ENCODE results near the gene SLC14A1.
"Not testable (repeated sequence)": the region's sequence is repeated elsewhere in the genome, so short reads cannot be mapped to it uniquely, and the experiment has no call there.

The SLC14A1 gene

GRCh38 chr18:45745817-45746461 is 22.0 kb downstream of the SLC14A1 start:
- no peaks in the 10 kb centered on the region for H3K36me3 ChIP-seq (ENCODE audit: control insufficient read depth, insufficient read depth, low read length)
- no peaks in the 10 kb centered on the region for H3K4me1 ChIP-seq (ENCODE audit: control insufficient read depth, insufficient read depth, low read length)
- no peak overlapping the region for H3K9ac ChIP-seq (ENCODE audit: low read depth, low read length)
- H3K4me3 ChIP-seq (ENCODE audit: low read depth, low read length): no peak overlapping the region
- no peaks in the 10 kb centered on the region for H3K9me3 ChIP-seq (ENCODE audit: control insufficient read depth, insufficient read depth, low read length)
- no peaks in the 10 kb centered on the region for H3K27me3 ChIP-seq (ENCODE audit: control insufficient read depth, insufficient read depth, low read length)

- no peaks in the 10 kb centered on the region for H3K27me3 ChIP-seq (ENCODE audit: control insufficient read depth, insufficient read depth, low read length)
- H3K4me1 ChIP-seq (ENCODE audit: control insufficient read depth, insufficient read depth, low read length): no peaks in the 10 kb centered on the region
- no peak overlapping the region for H3K9ac ChIP-seq (ENCODE audit: low read depth, low read length)
- no peak overlapping the region for H3K4me3 ChIP-seq (ENCODE audit: low read depth, low read length)
- H3K9me3 ChIP-seq (ENCODE audit: control insufficient read depth, insufficient read depth, low read length): no peaks in the 10 kb centered on the region
- no peaks in the 10 kb centered on the region for H3K36me3 ChIP-seq (ENCODE audit: control insufficient read depth, insufficient read depth, low read length)
These were observed 24.5 kb downstream of the SLC14A1 start for GRCh38 chr18:45748501-45748900.

GRCh38 chr18:45749918-45750689 is 26.1 kb downstream of the SLC14A1 start:
- Histone ChIP-seq H3K4me1 (ENCODE audit: control insufficient read depth, insufficient read depth, low read length) (no peaks in the 10 kb centered on the region), H3K4me3 (ENCODE audit: low read depth, low read length) (no peak overlapping the region), H3K9ac (ENCODE audit: low read depth, low read length) (no peak overlapping the region), H3K36me3 (ENCODE audit: control insufficient read depth, insufficient read depth, low read length) (no peaks in the 10 kb centered on the region), H3K27me3 (ENCODE audit: control insufficient read depth, insufficient read depth, low read length) (no peaks in the 10 kb centered on the region), H3K9me3 (ENCODE audit: control insufficient read depth, insufficient read depth, low read length) (no peaks in the 10 kb centered on the region)

- Histone ChIP-seq H3K4me1 (ENCODE audit: control insufficient read depth, insufficient read depth, low read length) (peaks cover 3% of the 10 kb centered on the region), H3K9me3 (ENCODE audit: control insufficient read depth, insufficient read depth, low read length) (no peaks in the 10 kb centered on the region), H3K36me3 (ENCODE audit: control insufficient read depth, insufficient read depth, low read length) (no peaks in the 10 kb centered on the region), H3K9ac (ENCODE audit: low read depth, low read length) (no peak overlapping the region), H3K27me3 (ENCODE audit: control insufficient read depth, insufficient read depth, low read length) (no peaks in the 10 kb centered on the region), H3K4me3 (ENCODE audit: low read depth, low read length) (no peak overlapping the region)
These were observed 27.8 kb downstream of the SLC14A1 start for GRCh38 chr18:45751766-45752165.

- Histone ChIP-seq H3K4me1 (ENCODE audit: control insufficient read depth, insufficient read depth, low read length) (peaks cover 5% of the 10 kb centered on the region), H3K9ac (ENCODE audit: low read depth, low read length) (no peak overlapping the region), H3K4me3 (ENCODE audit: low read depth, low read length) (no peak overlapping the region), H3K9me3 (ENCODE audit: control insufficient read depth, insufficient read depth, low read length) (no peaks in the 10 kb centered on the region), H3K27me3 (ENCODE audit: control insufficient read depth, insufficient read depth, low read length) (no peaks in the 10 kb centered on the region), H3K36me3 (ENCODE audit: control insufficient read depth, insufficient read depth, low read length) (no peaks in the 10 kb centered on the region)
These were observed 28.7 kb downstream of the SLC14A1 start for GRCh38 chr18:45752681-45753080.

- no peaks in the 10 kb centered on the region for H3K36me3 ChIP-seq (ENCODE audit: control insufficient read depth, insufficient read depth, low read length)
- peaks cover 5% of the 10 kb centered on the region for H3K4me1 ChIP-seq (ENCODE audit: control insufficient read depth, insufficient read depth, low read length)
- no peak overlapping the region for H3K4me3 ChIP-seq (ENCODE audit: low read depth, low read length)
- no peaks in the 10 kb centered on the region for H3K9me3 ChIP-seq (ENCODE audit: control insufficient read depth, insufficient read depth, low read length)
- H3K27me3 ChIP-seq (ENCODE audit: control insufficient read depth, insufficient read depth, low read length): no peaks in the 10 kb centered on the region
- H3K9ac ChIP-seq (ENCODE audit: low read depth, low read length): no peak overlapping the region
These were observed 29.3 kb downstream of the SLC14A1 start for GRCh38 chr18:45753286-45753685.

- H3K9ac ChIP-seq (ENCODE audit: low read depth, low read length): no peak overlapping the region
- no peaks in the 10 kb centered on the region for H3K9me3 ChIP-seq (ENCODE audit: control insufficient read depth, insufficient read depth, low read length)
- H3K27me3 ChIP-seq (ENCODE audit: control insufficient read depth, insufficient read depth, low read length): no peaks in the 10 kb centered on the region
- H3K4me3 ChIP-seq (ENCODE audit: low read depth, low read length): no peak overlapping the region
- H3K36me3 ChIP-seq (ENCODE audit: control insufficient read depth, insufficient read depth, low read length): no peaks in the 10 kb centered on the region
- peaks cover 10% of the 10 kb centered on the region for H3K4me1 ChIP-seq (ENCODE audit: control insufficient read depth, insufficient read depth, low read length)
These were observed 32.0 kb downstream of the SLC14A1 start for GRCh38 chr18:45755934-45756333.

GRCh38 chr18:45757005-45757404 is 33.0 kb downstream of the SLC14A1 start:
- H3K36me3 ChIP-seq (ENCODE audit: control insufficient read depth, insufficient read depth, low read length): no peaks in the 10 kb centered on the region
- H3K9ac ChIP-seq (ENCODE audit: low read depth, low read length): no peak overlapping the region
- peak overlapping the region; percentile 3 for H3K4me3 ChIP-seq (ENCODE audit: low read depth, low read length)
- no peaks in the 10 kb centered on the region for H3K27me3 ChIP-seq (ENCODE audit: control insufficient read depth, insufficient read depth, low read length)
- H3K9me3 ChIP-seq (ENCODE audit: control insufficient read depth, insufficient read depth, low read length): no peaks in the 10 kb centered on the region
- peaks cover 10% of the 10 kb centered on the region for H3K4me1 ChIP-seq (ENCODE audit: control insufficient read depth, insufficient read depth, low read length)

GRCh38 chr18:45757644-45758043 is 33.7 kb downstream of the SLC14A1 start:
- not testable (repeated sequence) for H3K27me3 ChIP-seq (ENCODE audit: control insufficient read depth, insufficient read depth, low read length); H3K9ac ChIP-seq (ENCODE audit: low read depth, low read length); H3K4me3 ChIP-seq (ENCODE audit: low read depth, low read length); H3K4me1 ChIP-seq (ENCODE audit: control insufficient read depth, insufficient read depth, low read length); H3K36me3 ChIP-seq (ENCODE audit: control insufficient read depth, insufficient read depth, low read length); H3K9me3 ChIP-seq (ENCODE audit: control insufficient read depth, insufficient read depth, low read length)

GRCh38 chr18:45760462-45761036 is 36.6 kb downstream of the SLC14A1 start:
- H3K4me1 ChIP-seq (ENCODE audit: control insufficient read depth, insufficient read depth, low read length): peaks cover 10% of the 10 kb centered on the region
- H3K27me3 ChIP-seq (ENCODE audit: control insufficient read depth, insufficient read depth, low read length): no peaks in the 10 kb centered on the region
- H3K36me3 ChIP-seq (ENCODE audit: control insufficient read depth, insufficient read depth, low read length): no peaks in the 10 kb centered on the region
- H3K9ac ChIP-seq (ENCODE audit: low read depth, low read length): no peak overlapping the region
- no peaks in the 10 kb centered on the region for H3K9me3 ChIP-seq (ENCODE audit: control insufficient read depth, insufficient read depth, low read length)
- no peak overlapping the region for H3K4me3 ChIP-seq (ENCODE audit: low read depth, low read length)

GRCh38 chr18:45761512-45762114 is 37.6 kb downstream of the SLC14A1 start:
- no peaks in the 10 kb centered on the region for H3K36me3 ChIP-seq (ENCODE audit: control insufficient read depth, insufficient read depth, low read length)
- H3K9me3 ChIP-seq (ENCODE audit: control insufficient read depth, insufficient read depth, low read length): no peaks in the 10 kb centered on the region
- H3K9ac ChIP-seq (ENCODE audit: low read depth, low read length): no peak overlapping the region
- H3K4me1 ChIP-seq (ENCODE audit: control insufficient read depth, insufficient read depth, low read length): peaks cover 8% of the 10 kb centered on the region
- no peak overlapping the region for H3K4me3 ChIP-seq (ENCODE audit: low read depth, low read length)
- no peaks in the 10 kb centered on the region for H3K27me3 ChIP-seq (ENCODE audit: control insufficient read depth, insufficient read depth, low read length)

Measured in iPS-15b (cell line).